GM18951 (cell line): ENCODE data around the gene CXCL10.
"Not testable (repeated sequence)": the region's sequence is repeated elsewhere in the genome, so short reads cannot be mapped to it uniquely, and the experiment has no call there.

Experiments
- POLR2A ChIP-seq: IDR thresholded peaks from 4 replicates; pipeline ENCODE4 v1.6.1; 2011; ENCODE audit warnings: mild to moderate bottlenecking; ENCODE audit not compliant: insufficient read length, insufficient read depth; ENCODE audit errors: extremely low read depth
- in situ Hi-C: fragments of 300-500 bp; cut with MboI; formaldehyde crosslinking; loops from one replicate; pipeline ENCODE4 v1.12.0; 2022; ENCODE audit warnings: low sequenced_read_pairs, mixed read lengths, inconsistent platforms; ENCODE audit not compliant: unreplicated experiment

Gene CXCL10

DNA sequence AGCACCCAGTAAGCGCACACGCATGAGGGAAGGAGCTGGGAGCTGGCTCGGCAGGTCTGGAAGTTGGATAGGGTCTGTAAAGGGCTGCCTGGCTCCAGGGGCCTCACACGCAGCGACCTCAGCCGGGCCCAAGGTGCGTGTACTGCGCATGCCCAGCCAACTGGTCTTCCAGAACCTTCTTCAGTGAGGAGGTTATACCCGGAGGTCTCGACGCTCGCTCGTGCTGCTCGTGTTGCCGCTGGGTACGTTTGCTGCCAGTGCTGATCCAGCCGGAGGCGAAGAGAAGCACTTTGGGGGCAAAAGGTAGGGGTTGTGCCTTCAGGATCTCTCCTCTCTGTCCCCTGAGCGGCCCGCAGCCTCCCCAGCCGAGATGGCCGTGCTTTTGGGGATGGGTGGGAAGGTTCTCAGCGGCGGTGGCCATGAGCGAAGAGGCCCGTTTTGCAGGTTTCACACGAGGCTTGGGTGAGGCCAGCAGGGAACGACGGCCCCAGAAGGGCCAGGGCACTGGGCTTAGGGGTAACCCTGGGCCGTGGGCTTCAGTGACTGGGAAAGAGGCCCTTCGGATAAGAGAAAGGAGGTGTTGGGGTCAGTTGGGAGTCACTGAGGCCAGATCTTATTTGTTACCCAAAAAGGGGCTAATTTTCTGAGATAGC, 12.2 kb downstream of the CXCL10 start:
- in situ Hi-C loops = no loop called here

DNA sequence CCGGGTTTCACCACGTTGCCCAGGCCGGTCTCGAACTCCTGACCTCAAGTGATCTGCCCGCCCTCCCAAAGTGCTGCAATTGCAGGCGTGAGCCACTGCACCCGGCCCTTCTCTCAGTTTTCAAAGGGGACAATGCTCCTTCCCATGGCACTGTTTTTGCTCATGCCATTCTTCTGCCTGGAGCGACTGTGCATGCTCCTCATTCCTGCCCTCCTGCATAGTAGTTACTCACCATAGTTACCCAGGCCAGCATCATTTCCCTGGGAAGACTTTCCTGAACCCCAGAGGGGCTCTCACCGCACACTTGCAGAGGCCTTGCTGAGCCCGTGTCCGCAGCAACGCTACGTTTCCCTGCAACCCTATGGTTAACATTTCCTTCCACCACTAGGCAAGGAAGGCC, 12.7 kb downstream of the CXCL10 start:
- no peak for TF ChIP-seq POLR2A

More for the DNA sequence above, 12.2 kb downstream of the CXCL10 start:
- no peak for TF ChIP-seq POLR2A

DNA sequence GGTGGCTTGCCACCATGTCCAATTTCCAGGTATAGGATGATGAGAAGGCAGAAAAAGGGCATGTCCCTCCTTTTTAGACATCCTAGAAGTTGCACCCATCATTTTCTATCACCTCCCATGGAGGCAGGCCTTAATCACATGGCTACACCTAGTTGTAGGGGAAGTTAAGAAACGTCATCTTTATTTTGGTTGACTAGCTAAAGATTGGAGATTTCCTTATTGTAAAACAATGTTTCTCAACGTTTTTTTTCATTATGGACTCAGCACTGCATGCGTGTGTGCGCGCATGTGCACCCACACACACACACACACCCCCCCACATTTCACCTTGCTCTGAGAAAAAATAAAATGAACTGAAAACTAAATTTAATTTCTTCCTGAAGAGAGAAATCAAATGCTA, 14.0 kb downstream of the CXCL10 start:
- TF ChIP-seq POLR2A = no peak
- in situ Hi-C loops = no loop called here

More for the DNA sequence above, 12.7 kb downstream of the CXCL10 start:
- in situ Hi-C loops = no loop called here

DNA sequence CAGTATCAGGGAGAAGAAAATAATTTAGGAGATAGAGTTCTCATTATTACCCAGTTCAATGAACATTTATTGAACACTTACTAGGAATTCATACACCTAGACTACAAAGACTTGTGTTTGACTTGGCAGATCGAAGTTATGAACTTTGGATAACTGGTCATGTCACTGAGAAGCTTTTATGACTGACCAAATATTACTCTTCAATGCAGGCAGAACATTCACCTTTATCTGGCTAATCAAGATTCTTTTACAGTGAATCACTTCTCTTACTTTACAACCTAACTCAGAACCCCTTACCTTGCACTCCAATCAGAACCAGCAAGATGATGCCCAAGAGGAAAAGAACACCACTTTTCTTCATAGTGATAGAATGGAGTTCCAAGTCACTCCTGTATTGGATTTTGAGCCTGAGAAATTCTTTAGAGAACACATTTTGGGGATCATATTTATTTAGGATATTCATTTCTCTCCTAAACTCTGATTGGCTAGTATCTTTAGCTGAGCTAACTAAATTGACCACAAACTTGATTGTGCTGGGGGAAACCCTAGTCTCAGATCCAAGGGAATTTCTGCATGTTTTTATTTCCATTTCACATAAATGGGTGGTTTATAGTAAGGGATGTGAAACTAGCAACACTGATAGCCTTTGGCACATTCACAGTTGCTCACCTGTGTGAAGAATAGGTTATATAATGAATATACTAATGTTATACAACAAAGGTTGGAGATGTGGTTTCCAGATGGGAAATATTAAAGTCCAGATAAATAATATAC, 16.0 kb downstream of the CXCL10 start, which contains the start of gene CXCL9:
Gene CXCL9, minus strand, starts transcription at position 421 of the 774 bp plus-strand sequence. Its CDS starts 60 bp downstream, at position 361.
- no peak for TF ChIP-seq POLR2A
- in situ Hi-C loops = no loop called here

DNA sequence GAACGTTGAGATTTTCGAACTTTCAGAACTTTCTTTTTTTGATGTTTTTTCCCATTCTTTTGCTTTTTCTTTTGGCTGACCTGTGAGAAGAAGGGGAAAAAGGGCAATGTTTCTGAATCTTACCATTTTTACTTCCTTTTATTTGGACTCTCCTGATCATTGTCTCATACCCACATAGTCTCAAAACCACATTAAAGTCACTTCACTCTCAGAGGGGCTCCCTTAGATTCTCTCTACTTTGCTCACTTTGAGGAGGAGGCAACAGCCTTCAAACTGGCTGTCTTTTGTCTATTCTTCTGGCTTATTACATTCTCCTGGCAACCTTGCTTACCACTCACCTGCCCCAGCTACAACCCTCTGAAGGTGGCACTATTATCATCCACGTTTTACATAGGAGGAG, 19.7 kb downstream of the CXCL10 start:
- TF ChIP-seq POLR2A = no peak
- in situ Hi-C loops = loop anchor here (5.0 kb wide), 1 partner anchor 64 kb away; no protein-coding TSS in a partner anchor

DNA sequence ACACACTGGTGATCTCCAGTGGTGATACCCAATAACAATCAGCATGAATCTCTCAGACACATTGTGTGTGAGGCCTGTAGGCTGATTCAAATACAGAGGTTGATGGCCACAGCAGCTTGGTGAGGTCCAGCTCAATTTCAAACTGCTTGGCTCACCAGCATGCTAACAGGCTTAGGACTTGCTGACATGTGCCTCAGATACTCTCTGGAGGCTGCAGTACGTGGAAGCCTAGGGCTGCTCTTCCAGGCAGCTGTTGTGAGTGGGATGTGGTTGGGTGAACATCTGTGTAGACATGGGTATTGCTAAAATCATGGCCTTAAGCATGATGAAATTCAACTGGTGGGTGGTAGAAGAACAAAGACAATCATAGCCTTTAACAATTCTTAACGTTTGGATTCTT, 20.3 kb downstream of the CXCL10 start:
- in situ Hi-C loops = loop anchor here (5.0 kb wide), 1 partner anchor 64 kb away; no protein-coding TSS in a partner anchor
- TF ChIP-seq POLR2A = no peak

DNA sequence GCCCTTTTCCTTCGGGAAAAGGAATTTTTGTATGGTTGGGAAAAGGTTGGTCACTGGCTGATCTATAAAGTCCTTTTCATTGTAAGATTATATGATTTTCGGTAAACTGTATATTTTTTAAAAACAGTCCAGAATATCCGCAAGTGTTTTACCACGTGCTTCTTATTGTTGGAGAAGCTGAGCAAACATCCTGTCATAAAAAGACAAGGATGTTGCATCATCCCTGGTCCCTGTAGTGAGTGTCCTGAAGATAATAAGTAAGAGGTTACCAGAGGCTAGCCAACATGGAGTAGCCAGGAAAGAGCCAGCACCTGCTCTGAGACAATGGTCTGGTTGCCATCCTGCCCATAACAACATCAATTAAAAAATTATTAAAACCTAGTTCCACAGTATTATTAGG, 21.1 kb downstream of the CXCL10 start:
- no peak for TF ChIP-seq POLR2A
- in situ Hi-C loops = loop anchor here (5.0 kb wide), 1 partner anchor 65 kb away; no protein-coding TSS in a partner anchor

DNA sequence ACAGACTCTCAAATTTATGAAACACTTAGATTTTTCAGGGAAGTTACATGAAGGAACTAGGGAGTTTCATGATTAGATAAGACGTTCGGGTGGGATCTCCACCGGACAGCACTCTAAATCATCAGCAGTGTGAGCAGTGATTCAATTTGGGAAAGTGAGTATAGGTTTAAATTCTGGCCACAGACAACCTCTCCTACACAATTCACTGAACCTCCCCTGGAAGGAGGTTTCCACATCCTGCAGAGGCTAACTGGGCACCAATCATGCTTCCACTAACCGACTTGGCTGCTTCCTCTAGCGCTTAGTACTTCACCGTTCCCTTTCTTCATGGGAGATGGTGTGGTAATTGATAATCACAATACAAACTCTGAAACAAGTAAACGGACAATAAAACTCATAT, 21.6 kb downstream of the CXCL10 start:
- in situ Hi-C loops = loop anchor here (5.0 kb wide), 1 partner anchor 66 kb away; no protein-coding TSS in a partner anchor
- TF ChIP-seq POLR2A = no peak

DNA sequence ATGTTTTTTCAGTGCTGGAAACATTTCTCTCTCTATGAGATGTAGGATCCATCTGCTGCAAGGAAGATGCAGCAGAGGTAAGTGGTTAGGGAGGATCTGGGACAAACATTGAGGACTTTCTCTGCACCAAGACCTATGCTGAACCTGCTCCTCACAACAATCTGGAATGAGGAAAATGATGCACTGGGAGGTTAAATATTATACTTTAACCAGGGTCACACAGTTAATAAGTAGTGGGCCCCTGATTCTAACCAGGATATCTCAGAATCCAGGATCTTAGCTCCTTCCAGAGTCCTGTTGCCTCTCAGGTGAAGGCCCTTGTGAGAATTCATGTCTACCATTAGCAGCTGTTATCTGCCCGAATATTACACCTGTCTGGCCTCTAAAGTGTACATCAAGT, 23.0 kb downstream of the CXCL10 start:
- no peak for TF ChIP-seq POLR2A
- in situ Hi-C loops = loop anchor here (5.0 kb wide), 1 partner anchor 67 kb away; no protein-coding TSS in a partner anchor

DNA sequence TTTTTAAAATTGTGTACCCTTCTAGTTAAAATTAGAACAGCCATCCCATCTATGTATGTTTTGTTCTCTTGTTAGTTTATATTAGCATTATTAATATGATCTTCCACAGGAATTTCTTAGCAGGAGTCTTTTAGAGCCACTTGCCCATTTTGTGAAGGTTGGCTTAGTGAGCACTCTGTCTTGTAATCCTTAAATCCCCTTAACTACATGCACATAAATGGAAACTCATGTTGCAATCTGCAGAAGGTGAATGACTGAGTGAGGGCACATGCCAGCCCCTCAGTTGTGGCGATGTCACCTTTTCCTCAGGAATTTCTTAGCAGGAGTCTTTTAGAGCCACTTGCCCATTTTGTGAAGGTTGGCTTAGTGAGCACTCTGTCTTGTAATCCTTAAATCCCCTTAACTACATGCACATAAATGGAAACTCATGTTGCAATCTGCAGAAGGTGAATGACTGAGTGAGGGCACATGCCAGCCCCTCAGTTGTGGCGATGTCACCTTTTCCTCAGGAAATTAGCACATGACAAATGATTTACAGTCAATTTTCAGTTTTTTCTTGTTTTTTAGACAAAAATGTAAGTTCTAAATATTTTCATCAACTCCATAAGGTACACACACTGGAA, 24.7 kb downstream of the CXCL10 start:
- in situ Hi-C loops = not testable (repeated sequence)

DNA sequence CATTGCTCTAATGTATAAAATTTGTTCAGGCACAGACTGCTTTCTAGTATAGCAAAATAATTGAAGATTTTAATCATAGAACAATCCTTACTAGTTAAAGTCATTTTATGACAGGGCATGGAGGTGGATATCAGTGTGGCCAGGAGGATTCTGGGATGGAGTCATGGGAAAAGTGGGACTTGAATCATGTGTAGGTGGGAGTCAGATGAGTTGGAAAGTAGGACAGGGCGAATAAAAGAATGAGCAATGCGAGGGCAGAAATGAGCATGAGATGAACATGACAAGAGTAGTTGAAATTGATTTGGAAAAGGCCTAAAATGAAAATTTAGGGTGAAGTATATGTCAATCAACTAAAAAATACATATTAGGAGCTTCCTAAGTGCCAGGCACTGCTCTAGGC, 25.4 kb downstream of the CXCL10 start:
- in situ Hi-C loops = no loop called here
- no peak for TF ChIP-seq POLR2A

DNA sequence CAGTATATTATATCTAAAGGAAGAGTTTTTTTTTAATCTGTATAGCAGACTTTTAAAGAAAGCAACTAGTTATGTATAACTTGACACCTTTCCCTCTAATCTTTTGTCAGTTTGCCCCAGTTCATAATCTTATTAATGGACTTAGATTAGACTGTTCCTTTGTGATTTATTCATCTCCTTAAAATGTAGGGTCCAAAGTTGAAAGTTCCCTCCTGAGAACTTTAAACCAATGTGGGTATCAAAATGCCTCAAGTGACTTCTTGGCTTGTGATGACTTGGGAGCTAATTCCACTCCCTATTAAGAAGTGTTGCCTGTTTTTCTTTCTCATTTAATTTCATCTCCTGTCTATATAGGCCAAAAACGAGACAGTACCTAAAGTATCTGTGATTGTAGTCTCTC, 26.2 kb downstream of the CXCL10 start:
- in situ Hi-C loops = no loop called here
- TF ChIP-seq POLR2A = no peak

DNA sequence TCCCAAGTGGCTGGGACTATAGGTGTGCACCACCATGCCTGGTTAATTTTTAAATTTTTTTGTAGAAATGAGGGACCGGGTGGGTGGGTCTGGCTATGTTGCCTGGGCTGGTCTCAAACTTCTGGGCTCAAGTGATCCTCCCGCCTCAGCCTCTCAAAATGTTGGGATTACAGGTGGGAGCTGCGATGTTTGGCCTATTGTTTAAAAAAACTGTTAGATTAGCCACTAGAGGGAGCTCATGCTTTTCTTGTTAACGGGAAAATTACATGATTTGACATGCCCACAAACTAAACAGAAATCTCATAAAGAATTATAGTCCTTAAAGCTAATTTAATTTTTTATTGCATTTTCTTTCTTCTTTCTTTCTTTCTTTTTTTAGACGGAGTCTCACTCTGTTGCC, 27.6 kb downstream of the CXCL10 start:
- in situ Hi-C loops = no loop called here
- no peak for TF ChIP-seq POLR2A
